HG02763 (cell line): ENCODE measurements around the gene CCDC27.
"Not testable (repeated sequence)": the region's sequence is repeated elsewhere in the genome, so short reads cannot be mapped to it uniquely, and the experiment has no call there.

Experiments used
- ATAC-seq: cut with Tn5 transposase; IDR thresholded peaks from one replicate; pipeline ENCODE4 v1.9.1; 2021; ENCODE audit warnings: mild to moderate bottlenecking, moderate library complexity; ENCODE audit not compliant: unreplicated experiment

Gene CCDC27

GRCh38 chr1:3717715-3718601, 34.3 kb upstream of the CCDC27 start:
- ATAC-seq: no peak

- ATAC-seq: no peak
These were observed 33.5 kb upstream of the CCDC27 start for GRCh38 chr1:3718764-3719163.

- no peak for ATAC-seq
These were observed 30.2 kb upstream of the CCDC27 start for GRCh38 chr1:3721955-3722465.

- ATAC-seq: no peak
These were observed 29.4 kb upstream of the CCDC27 start for GRCh38 chr1:3722846-3723245.

GRCh38 chr1:3724416-3725030, 27.7 kb upstream of the CCDC27 start:
- not testable (repeated sequence) for ATAC-seq

- no peak for ATAC-seq
These were observed 26.9 kb upstream of the CCDC27 start for GRCh38 chr1:3725366-3725765.

GRCh38 chr1:3727042-3727824, 25.0 kb upstream of the CCDC27 start:
- ATAC-seq: no peak

GRCh38 chr1:3727825-3728776, 24.1 kb upstream of the CCDC27 start:
- no peak for ATAC-seq

- ATAC-seq: no peak
These were observed 22.4 kb upstream of the CCDC27 start for GRCh38 chr1:3729594-3730542.

GRCh38 chr1:3730543-3731247, 21.6 kb upstream of the CCDC27 start:
- ATAC-seq: no peak

GRCh38 chr1:3731583-3732433, 20.4 kb upstream of the CCDC27 start:
- ATAC-seq: no peak

- no peak for ATAC-seq
These were observed 19.7 kb upstream of the CCDC27 start for GRCh38 chr1:3732434-3733093.

GRCh38 chr1:3733094-3733882, 19.0 kb upstream of the CCDC27 start:
- ATAC-seq: no peak

GRCh38 chr1:3733883-3734589, 18.2 kb upstream of the CCDC27 start:
- ATAC-seq: no peak

- ATAC-seq: no peak
These were observed 17.6 kb upstream of the CCDC27 start for GRCh38 chr1:3734602-3735001.
